ENCODE results near the gene TCEA2.

TCEA2 gene

GRCh38 chr20:64035933-64036345 is 27.1 kb upstream of the TCEA2 start, which contains the start of gene C20orf204:
C20orf204 (plus strand) TSS chr20:64036182; CDS start chr20:64036324, 142 bp downstream.
- no peak for DNase-seq

GRCh38 chr20:64036346-64037198 is 26.4 kb upstream of the TCEA2 start:
- DNase-seq = no peak

GRCh38 chr20:64037199-64037497 is 25.9 kb upstream of the TCEA2 start:
- no peak for DNase-seq

GRCh38 chr20:64037498-64038213 is 25.3 kb upstream of the TCEA2 start:
- DNase-seq = no peak

- no peak for DNase-seq
These were observed 24.8 kb upstream of the TCEA2 start for GRCh38 chr20:64038224-64038564.

- no peak for DNase-seq
These were observed 24.3 kb upstream of the TCEA2 start for GRCh38 chr20:64038565-64039292.

- no peak for DNase-seq
These were observed 23.5 kb upstream of the TCEA2 start for GRCh38 chr20:64039293-64040160.

GRCh38 chr20:64040231-64041039 is 22.6 kb upstream of the TCEA2 start:
- DNase-seq = no peak

GRCh38 chr20:64041040-64041780 is 21.8 kb upstream of the TCEA2 start:
- DNase-seq = no peak

- DNase-seq = no peak
These were observed 21.3 kb upstream of the TCEA2 start for GRCh38 chr20:64041781-64042053.

GRCh38 chr20:64042054-64042781 is 20.8 kb upstream of the TCEA2 start:
- DNase-seq = no peak

- no peak for DNase-seq
These were observed 19.2 kb upstream of the TCEA2 start for GRCh38 chr20:64043768-64044167.

GRCh38 chr20:64044484-64045247 is 18.3 kb upstream of the TCEA2 start:
- peak; percentile 65 for DNase-seq

- DNase-seq = no peak
These were observed 17.5 kb upstream of the TCEA2 start for GRCh38 chr20:64045346-64046011.

- DNase-seq = no peak
These were observed 16.0 kb upstream of the TCEA2 start for GRCh38 chr20:64047046-64047389.

- DNase-seq = no peak
These were observed 15.0 kb upstream of the TCEA2 start for GRCh38 chr20:64047968-64048401.

- no peak for DNase-seq
These were observed 14.5 kb upstream of the TCEA2 start for GRCh38 chr20:64048402-64049044.

GRCh38 chr20:64049060-64049877 is 13.7 kb upstream of the TCEA2 start, which contains the start of gene SOX18:
SOX18 (minus strand) TSS chr20:64049639; CDS start chr20:64049516, 123 bp downstream.
- DNase-seq = no peak

All from amniotic stem cell (primary cell).